K562 (cell line): Measurements from ENCODE around the gene SYNGR4. TPM values are rescaled to one million over a fixed set of nuclear protein-coding genes. Genes with fewer than 3 reads are reported as not detected.

ENCODE experiments used
- ATAC-seq: fragments of 200-7000 bp; cut with Tn5 transposase; 3 replicates; pipeline ENCODE4 v1.9.1; 2020; ENCODE audit warnings: moderate library complexity
- BruUV-seq: library from RNA; stranded (reverse); fragments of 400-500 nt; replicated peaks from 2 replicates; lab custom pipeline; 2021; lab: Mats Ljungman, UMichigan
- CTCF ChIA-PET: fragments of 300-600 bp; formaldehyde crosslinking; extraction: SDS; loops from one replicate; lab custom pipeline; 2021; ENCODE audit warnings: low intra/inter-chr PET ratio; lab: Yijun Ruan, JAX
- POLR2A ChIA-PET: fragments of 300-600, 350-650 bp; sonication (Branson Sonifier 250); formaldehyde crosslinking; extraction: SDS; loops from one replicate; lab custom pipeline; 2021; ENCODE audit warnings: antibody characterized with exemption, inconsistent platforms; lab: Yijun Ruan, JAX
- DNase-seq, 4 experiments: peaks; one replicate each; pipeline versions ENCODE4 v3.0.0 to v3.0.0-alpha.2; 2011 to 2018; ENCODE audit warnings: low spot score in 3 of 4, mixed read lengths in 3 of 4; ENCODE audit errors: extremely low read depth in 1 of 4
- FAIRE-seq: peaks from 2 replicates; lab custom pipeline; 2011; peaks lifted over from hg19 to GRCh38; lab: Jason Lieb, UNC
- H2AFZ ChIP-seq: 2 replicates; pipeline ENCODE4 v1.6.0; 2011; ENCODE audit warnings: low read depth, low read length, control low read depth, inconsistent platforms
- H3K27ac ChIP-seq: fragments of 200-600 bp; 3 replicates; pipeline ENCODE4 v1.8.0; 2011; ENCODE audit warnings: low read depth, mild to moderate bottlenecking, control low read depth, inconsistent platforms, low read length, moderate library complexity, mixed read lengths; ENCODE audit errors: extremely low read depth
- H3K27me3 ChIP-seq, 2 experiments: fragments of 300-600 bp in 1 of 2; 2 replicates in 1 of 2; 3 replicates in 1 of 2; pipeline versions ENCODE4 v1.6.0 to v1.8.0; 2011; ENCODE audit warnings: inconsistent platforms in 2 of 2, low read length in 2 of 2, mild to moderate bottlenecking in 1 of 2, mixed read lengths in 1 of 2, moderate library complexity in 1 of 2; ENCODE audit not compliant: control insufficient read depth in 2 of 2, insufficient read depth in 2 of 2
- H3K36me3 ChIP-seq: fragments of 300-600 bp; 3 replicates; pipeline ENCODE4 v1.8.0; 2011; ENCODE audit warnings: mild to moderate bottlenecking, low read length, inconsistent platforms; ENCODE audit not compliant: control insufficient read depth, insufficient read depth
- H3K4me1 ChIP-seq, 2 experiments: fragments of 200-600 bp in 1 of 2; replicated peaks in 1 of 2; 2 replicates in 1 of 2; 3 replicates in 1 of 2; pipeline versions ENCODE4 v1.5.1 to v1.8.0; 2011; ENCODE audit warnings: inconsistent platforms in 2 of 2, low read length in 2 of 2, mild to moderate bottlenecking in 1 of 2, mixed read lengths in 1 of 2, moderate library complexity in 1 of 2; ENCODE audit not compliant: control insufficient read depth in 2 of 2, insufficient read depth in 2 of 2
- H3K4me2 ChIP-seq: 2 replicates; pipeline ENCODE4 v1.6.1; 2011; ENCODE audit warnings: low read length, control low read depth, inconsistent platforms, mixed read lengths; ENCODE audit not compliant: insufficient read depth
- H3K4me3 ChIP-seq: fragments of 200-600 bp; sonication (generic), shearing (Covaris generic); 2 replicates; pipeline ENCODE4 v1.5.1; 2016; ENCODE audit warnings: control low read depth, inconsistent platforms
- H3K79me2 ChIP-seq: fragments of 200-600 bp; 3 replicates; pipeline ENCODE4 v1.8.0; 2011; ENCODE audit warnings: low read length, inconsistent platforms; ENCODE audit not compliant: control insufficient read depth, insufficient read depth
- H3K9ac ChIP-seq, 2 experiments: 2 replicates each; pipeline versions ENCODE4 v1.6.0 to v1.6.1; 2011; ENCODE audit warnings: low read depth in 2 of 2, low read length in 2 of 2, control low read depth in 1 of 2, inconsistent platforms in 1 of 2, mild to moderate bottlenecking in 1 of 2, mixed read lengths in 1 of 2; ENCODE audit not compliant: insufficient read depth in 1 of 2
- H3K9me1 ChIP-seq: one replicate; pipeline ENCODE4 v1.6.0; 2011; ENCODE audit warnings: inconsistent platforms, mild to moderate bottlenecking, low read length, moderate library complexity; ENCODE audit not compliant: control insufficient read depth, insufficient read depth
- H3K9me3 ChIP-seq: replicated peaks from 2 replicates; pipeline ENCODE4 v1.5.1; 2011; ENCODE audit warnings: low read depth, low read length, inconsistent platforms; ENCODE audit not compliant: control insufficient read depth, insufficient read depth
- H4K20me1 ChIP-seq: replicated peaks from 2 replicates; pipeline ENCODE4 v1.6.1; 2011; ENCODE audit warnings: low read length, inconsistent platforms, mixed read lengths; ENCODE audit not compliant: control insufficient read depth, insufficient read depth
- CBX1 ChIP-seq: sonication (generic); IDR thresholded peaks from 2 replicates; pipeline ENCODE4 v1.6.1; 2016; ENCODE audit warnings: antibody characterized with exemption, low read depth, mild to moderate bottlenecking
- ERF ChIP-seq: fragments of 450-650 bp; formaldehyde crosslinking; IDR thresholded peaks from 2 replicates; pipeline ENCODE4 v1.4.0; 2020; ENCODE audit warnings: mild to moderate bottlenecking, mixed read lengths
- HDAC2 ChIP-seq: fragments of 450-650 bp; IDR thresholded peaks from 2 replicates; pipeline ENCODE4 v1.6.1; 2016; ENCODE audit warnings: mild to moderate bottlenecking
- HNRNPLL ChIP-seq: fragments of 200-400 bp; formaldehyde crosslinking; IDR thresholded peaks from 2 replicates; pipeline ENCODE4 v1.6.1; 2017; ENCODE audit warnings: low read length, low read depth, mild to moderate bottlenecking; ENCODE audit not compliant: poor library complexity, severe bottlenecking
- KDM4B ChIP-seq, 2 experiments: fragments of 450-650 bp in 1 of 2; sonication (generic) in 1 of 2; IDR thresholded peaks; 2 replicates each; pipeline ENCODE4 v1.6.1; 2016 to 2017; ENCODE audit warnings: borderline replicate concordance in 2 of 2, antibody characterized with exemption in 1 of 2, low read depth in 1 of 2, mild to moderate bottlenecking in 1 of 2
- PHB2 ChIP-seq: fragments of 450-650 bp; IDR thresholded peaks from 2 replicates; pipeline ENCODE4 v1.6.1; 2017; ENCODE audit warnings: low read depth
- POLR2AphosphoS5 ChIP-seq: IDR thresholded peaks from 2 replicates; pipeline ENCODE4 v1.6.1; 2011; ENCODE audit warnings: mild to moderate bottlenecking, low read depth, low read length, moderate library complexity; ENCODE audit not compliant: control insufficient read depth, insufficient read depth
- RFX7 ChIP-seq: fragments of 250-450 bp; sonication (Bioruptor Pico); IDR thresholded peaks from 2 replicates; pipeline ENCODE4 v1.5.1; 2021; ENCODE audit warnings: mild to moderate bottlenecking
- SAP30 ChIP-seq: fragments of 200-600 bp; sonication (generic); IDR thresholded peaks from 2 replicates; pipeline ENCODE4 v1.6.1; 2012; ENCODE audit warnings: borderline replicate concordance, low read depth, mild to moderate bottlenecking, moderate library complexity, low read length, control low read depth, inconsistent platforms; ENCODE audit not compliant: insufficient read depth, poor library complexity, severe bottlenecking
- SMARCC2 ChIP-seq: fragments of 450-650 bp; IDR thresholded peaks from 2 replicates; pipeline ENCODE4 v1.6.1; 2017; ENCODE audit warnings: antibody characterized with exemption, moderate library complexity, mild to moderate bottlenecking, low read depth
- TGIF2 ChIP-seq: sonication (generic); formaldehyde crosslinking; IDR thresholded peaks from 2 replicates; pipeline ENCODE4 v1.8.1; 2022; ENCODE audit warnings: mild to moderate bottlenecking, missing genetic modification reagents, moderate library complexity
- ZBTB17 ChIP-seq: fragments of 450-650 bp; formaldehyde crosslinking; IDR thresholded peaks from 2 replicates; pipeline ENCODE4 v1.4.0; 2020; ENCODE audit warnings: mild to moderate bottlenecking
- ZNF57 ChIP-seq: fragments of 450-650 bp; formaldehyde crosslinking; IDR thresholded peaks from 2 replicates; pipeline ENCODE4 v1.4.0; 2020; ENCODE audit warnings: mild to moderate bottlenecking, moderate library complexity
- WGBS: fragments of 100-300 bp; shearing (Covaris generic); methylation state at CpG from one replicate; pipeline ENCODE4 v1.1.6; 2016; ENCODE audit warnings: low coverage, mixed read lengths; ENCODE audit not compliant: insufficient coverage; ENCODE audit errors: missing lambda C conversion rate; 5-methylcytosine and 5-hydroxymethylcytosine counted together
- in situ Hi-C: fragments of 300-500 bp; cut with MboI; formaldehyde crosslinking; loops from 4 replicates; pipeline ENCODE4 v1.15.0; 2018; ENCODE audit warnings: inconsistent platforms, mixed read lengths
- intact Hi-C: fragments of 100-400 bp; cut with micrococcal nuclease; formaldehyde crosslinking; loops from 2 replicates; pipeline ENCODE4 v1.14.2; 2022
- polyA plus RNA-seq, 8 experiments: library from polyadenylated mRNA; depleted of rRNA in 4 of 8; stranded (reverse) in 5 of 8; unstranded in 3 of 8; fragments of >200 nt; fragmentation: Nextera tagmentation in 2 of 8; fragmentation: Illumina TruSeq in 1 of 8; extraction: Ambion mirVana in 2 of 8; extraction: Trizol in 1 of 8; gene quantifications; 2 replicates each; pipeline versions ENCODE4 v1.2.1 to v1.2.3, GENCODE V29; 2011 to 2014; ENCODE audit warnings: inconsistent platforms in 1 of 8, missing spikeins in 1 of 8
- total RNA-seq, 7 experiments: library from RNA; depleted of rRNA in 6 of 7; stranded (reverse); fragments of >200 nt in 6 of 7; fragmentation: Illumina TruSeq in 2 of 7; extraction: Trizol in 2 of 7; gene quantifications; 2 replicates each; pipeline versions ENCODE4 v1.2.1 to v1.2.3, GENCODE V29; 2011 to 2021; ENCODE audit warnings: low replicate concordance in 1 of 7
- TF ChIP-seq, protein P1 (sequence below): fragments of 450-650 bp; formaldehyde crosslinking; IDR thresholded peaks from 2 replicates; pipeline ENCODE4 v1.4.0; 2022; ENCODE audit warnings: mild to moderate bottlenecking, moderate library complexity
- TF ChIP-seq, protein P2 (sequence below): sonication (generic); formaldehyde crosslinking; IDR thresholded peaks from 2 replicates; pipeline ENCODE4 v1.8.0; 2022; ENCODE audit warnings: mild to moderate bottlenecking, missing genetic modification reagents, borderline replicate concordance
- TF ChIP-seq, protein P3 (sequence below): fragments of 450-650 bp; IDR thresholded peaks from 2 replicates; pipeline ENCODE4 v1.6.1; 2017; ENCODE audit warnings: antibody characterized with exemption, mild to moderate bottlenecking

The SYNGR4 gene
- total and polyA plus RNA-seq, 9 of the 15 experiments (the other 6 are each of a cell fraction or from before 2014, with no cell fraction given) = 0.07 to 0.14 TPM; not detected in 7

DNA sequence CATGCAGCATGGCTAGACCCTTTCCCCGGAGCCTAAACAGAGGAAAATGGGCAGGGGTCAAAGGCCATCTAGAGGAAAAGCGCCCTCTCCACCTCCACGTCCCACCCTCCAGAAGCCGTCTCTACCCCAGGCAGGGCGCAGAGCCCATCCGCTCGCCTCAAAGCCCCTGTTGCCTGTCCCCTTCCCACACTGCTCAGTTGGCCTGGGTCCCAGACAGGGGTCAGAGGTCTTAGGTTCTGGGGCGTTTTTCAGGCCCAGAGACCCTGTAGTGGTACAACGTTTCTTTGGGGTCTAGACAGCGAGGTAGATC, 712 bp upstream of the SYNGR4 start:
- 0% methylated on average over 10 of the region's 10 CpGs for WGBS
- in situ Hi-C loops = no loop called here
- ATAC-seq (peak; percentile 9), DNase-seq (peak in 1 of 4 experiments; percentile 23), FAIRE-seq (no peak)
- H3K9ac ChIP-seq = peak overlapping the region; percentile 93 to 96
- peaks cover 3% of the 10 kb centered on the region; the same call in 2 of the 3 replicates for H3K36me3 ChIP-seq
- H4K20me1 ChIP-seq = no peaks in the 10 kb centered on the region
- H3K9me1 ChIP-seq = no peaks in the 10 kb centered on the region
- peaks cover 8 to 25% of the 10 kb centered on the region in 2 experiments for H3K4me1 ChIP-seq
- ChIA-PET POLR2A (interaction anchor here (0.6 to 2.5 kb wide), 14 partner anchors 9 to 1453 kb away, joined by 3 to 13 read pairs (median 4); partner anchors contain the start of gene KDELR1), CTCF (no interaction called here)
- peak overlapping the region; percentile 98 for H3K4me2 ChIP-seq
- peak overlapping the region; percentile 96 for H3K27ac ChIP-seq
- peak overlapping the region; percentile 93 for H2AFZ ChIP-seq
- no peaks in the 10 kb centered on the region for H3K9me3 ChIP-seq
- H3K4me3 ChIP-seq = peak overlapping the region; percentile 52
- BruUV-seq = TSS peak; percentile 86
- H3K27me3 ChIP-seq = no peaks in the 10 kb centered on the region
- H3K79me2 ChIP-seq = peaks cover 4% of the 10 kb centered on the region; the same call in 1 of the 3 replicates
- intact Hi-C loops = loop anchor here (5.0 kb wide), 1 partner anchor 41 kb away; a partner anchor contains a TSS
- TF ChIP-seq TGIF2 (CRISPR knock-in tag) (no peak), SAP30 (no peak), ZNF57 (CRISPR knock-in tag) (no peak), KDM4B (IDR thresholded peaks at IDR 0.05; ENCODE audit: borderline replicate concordance in 2 of 2, low read depth in 1 of 2) (no peak), ZBTB17 (CRISPR knock-in tag) (no peak), ERF (CRISPR knock-in tag) (no peak), PHB2 (no peak; the same call in 1 of the 2 replicates), CBX1 (no peak), RFX7 (CRISPR knock-in tag) (0 out of 2 replicates have a peak, but pooled peaks have one; percentile 33), SMARCC2 (0 out of 2 replicates have a peak, but pooled peaks have one; percentile 17), HDAC2 (0 out of 2 replicates have a peak, but pooled peaks have one; percentile 12), POLR2AphosphoS5 (no peak), HNRNPLL (no peak)
- TF ChIP-seq, protein P1, sequence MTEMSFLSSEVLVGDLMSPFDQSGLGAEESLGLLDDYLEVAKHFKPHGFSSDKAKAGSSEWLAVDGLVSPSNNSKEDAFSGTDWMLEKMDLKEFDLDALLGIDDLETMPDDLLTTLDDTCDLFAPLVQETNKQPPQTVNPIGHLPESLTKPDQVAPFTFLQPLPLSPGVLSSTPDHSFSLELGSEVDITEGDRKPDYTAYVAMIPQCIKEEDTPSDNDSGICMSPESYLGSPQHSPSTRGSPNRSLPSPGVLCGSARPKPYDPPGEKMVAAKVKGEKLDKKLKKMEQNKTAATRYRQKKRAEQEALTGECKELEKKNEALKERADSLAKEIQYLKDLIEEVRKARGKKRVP (CRISPR knock-in tag) = no peak
- TF ChIP-seq, protein P2, sequence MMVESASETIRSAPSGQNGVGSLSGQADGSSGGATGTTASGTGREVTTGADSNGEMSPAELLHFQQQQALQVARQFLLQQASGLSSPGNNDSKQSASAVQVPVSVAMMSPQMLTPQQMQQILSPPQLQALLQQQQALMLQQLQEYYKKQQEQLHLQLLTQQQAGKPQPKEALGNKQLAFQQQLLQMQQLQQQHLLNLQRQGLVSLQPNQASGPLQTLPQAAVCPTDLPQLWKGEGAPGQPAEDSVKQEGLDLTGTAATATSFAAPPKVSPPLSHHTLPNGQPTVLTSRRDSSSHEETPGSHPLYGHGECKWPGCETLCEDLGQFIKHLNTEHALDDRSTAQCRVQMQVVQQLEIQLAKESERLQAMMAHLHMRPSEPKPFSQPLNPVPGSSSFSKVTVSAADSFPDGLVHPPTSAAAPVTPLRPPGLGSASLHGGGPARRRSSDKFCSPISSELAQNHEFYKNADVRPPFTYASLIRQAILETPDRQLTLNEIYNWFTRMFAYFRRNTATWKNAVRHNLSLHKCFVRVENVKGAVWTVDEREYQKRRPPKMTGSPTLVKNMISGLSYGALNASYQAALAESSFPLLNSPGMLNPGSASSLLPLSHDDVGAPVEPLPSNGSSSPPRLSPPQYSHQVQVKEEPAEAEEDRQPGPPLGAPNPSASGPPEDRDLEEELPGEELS (CRISPR knock-in tag) = no peak
- TF ChIP-seq, protein P3, sequence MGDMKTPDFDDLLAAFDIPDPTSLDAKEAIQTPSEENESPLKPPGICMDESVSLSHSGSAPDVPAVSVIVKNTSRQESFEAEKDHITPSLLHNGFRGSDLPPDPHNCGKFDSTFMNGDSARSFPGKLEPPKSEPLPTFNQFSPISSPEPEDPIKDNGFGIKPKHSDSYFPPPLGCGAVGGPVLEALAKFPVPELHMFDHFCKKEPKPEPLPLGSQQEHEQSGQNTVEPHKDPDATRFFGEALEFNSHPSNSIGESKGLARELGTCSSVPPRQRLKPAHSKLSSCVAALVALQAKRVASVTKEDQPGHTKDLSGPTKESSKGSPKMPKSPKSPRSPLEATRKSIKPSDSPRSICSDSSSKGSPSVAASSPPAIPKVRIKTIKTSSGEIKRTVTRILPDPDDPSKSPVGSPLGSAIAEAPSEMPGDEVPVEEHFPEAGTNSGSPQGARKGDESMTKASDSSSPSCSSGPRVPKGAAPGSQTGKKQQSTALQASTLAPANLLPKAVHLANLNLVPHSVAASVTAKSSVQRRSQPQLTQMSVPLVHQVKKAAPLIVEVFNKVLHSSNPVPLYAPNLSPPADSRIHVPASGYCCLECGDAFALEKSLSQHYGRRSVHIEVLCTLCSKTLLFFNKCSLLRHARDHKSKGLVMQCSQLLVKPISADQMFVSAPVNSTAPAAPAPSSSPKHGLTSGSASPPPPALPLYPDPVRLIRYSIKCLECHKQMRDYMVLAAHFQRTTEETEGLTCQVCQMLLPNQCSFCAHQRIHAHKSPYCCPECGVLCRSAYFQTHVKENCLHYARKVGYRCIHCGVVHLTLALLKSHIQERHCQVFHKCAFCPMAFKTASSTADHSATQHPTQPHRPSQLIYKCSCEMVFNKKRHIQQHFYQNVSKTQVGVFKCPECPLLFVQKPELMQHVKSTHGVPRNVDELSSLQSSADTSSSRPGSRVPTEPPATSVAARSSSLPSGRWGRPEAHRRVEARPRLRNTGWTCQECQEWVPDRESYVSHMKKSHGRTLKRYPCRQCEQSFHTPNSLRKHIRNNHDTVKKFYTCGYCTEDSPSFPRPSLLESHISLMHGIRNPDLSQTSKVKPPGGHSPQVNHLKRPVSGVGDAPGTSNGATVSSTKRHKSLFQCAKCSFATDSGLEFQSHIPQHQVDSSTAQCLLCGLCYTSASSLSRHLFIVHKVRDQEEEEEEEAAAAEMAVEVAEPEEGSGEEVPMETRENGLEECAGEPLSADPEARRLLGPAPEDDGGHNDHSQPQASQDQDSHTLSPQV = no peak
